SK-N-SH (cell line): ENCODE results near the gene SLC35A4. TPM values are rescaled to one million over a fixed set of nuclear protein-coding genes. Genes with fewer than 3 reads are reported as not detected.

Experiments used
- CTCF ChIA-PET: fragments of 300-600, 350-600 bp; formaldehyde crosslinking; extraction: SDS; loops from one replicate; lab custom pipeline; 2021; lab: Yijun Ruan, JAX
- POLR2A ChIA-PET: fragments of 350-600 bp; sonication (Branson Sonifier 250); formaldehyde crosslinking; extraction: SDS; loops from one replicate; lab custom pipeline; 2020; ENCODE audit warnings: antibody characterized with exemption, inconsistent platforms; lab: Yijun Ruan, JAX
- DNase-seq: peaks from one replicate; pipeline ENCODE4 v3.0.0; 2012
- H2AFZ ChIP-seq: fragments of 200-600 bp; sonication (generic); 2 replicates; pipeline ENCODE4 v1.8.1; 2016; ENCODE audit warnings: antibody characterized with exemption, mild to moderate bottlenecking, low read depth
- H3F3A ChIP-seq: fragments of 200-600 bp; sonication (generic); replicated peaks from 2 replicates; pipeline ENCODE3; 2016; ENCODE audit warnings: antibody characterized with exemption, mild to moderate bottlenecking; ENCODE audit not compliant: insufficient read depth
- H3K27ac ChIP-seq, 2 experiments: fragments of 200-500 bp in 1 of 2; fragments of 200-600 bp in 1 of 2; sonication (Bioruptor generic) in 1 of 2; sonication (generic), shearing (Covaris generic) in 1 of 2; 2 replicates each; pipeline versions ENCODE4 v1.5.1 to v1.6.1; 2014 to 2016; ENCODE audit warnings: low read depth in 2 of 2, inconsistent platforms in 1 of 2, low read length in 1 of 2, mild to moderate bottlenecking in 1 of 2, mixed read lengths in 1 of 2
- H3K27me3 ChIP-seq: fragments of 200-600 bp; sonication (generic), shearing (Covaris generic); 2 replicates; pipeline ENCODE4 v1.6.1; 2016; ENCODE audit warnings: mixed run types; ENCODE audit not compliant: insufficient read depth
- H3K36me3 ChIP-seq, 2 experiments: fragments of 200-500 bp in 1 of 2; fragments of 200-600 bp in 1 of 2; sonication (Bioruptor generic) in 1 of 2; sonication (generic) in 1 of 2; replicated peaks in 1 of 2; 2 replicates each; pipeline versions ENCODE3 to v1.5.1; 2014 to 2016; ENCODE audit warnings: low read length in 1 of 2, mild to moderate bottlenecking in 1 of 2; ENCODE audit not compliant: insufficient read depth in 2 of 2, control insufficient read depth in 1 of 2
- H3K4me1 ChIP-seq, 2 experiments: fragments of 200-500 bp in 1 of 2; fragments of 200-600 bp in 1 of 2; sonication (Bioruptor generic) in 1 of 2; sonication (generic), shearing (Covaris generic) in 1 of 2; 2 replicates each; pipeline versions ENCODE4 v1.5.1 to v1.6.1; 2014 to 2016; ENCODE audit warnings: low read depth in 1 of 2, low read length in 1 of 2, mixed run types in 1 of 2; ENCODE audit not compliant: insufficient read depth in 2 of 2, control insufficient read depth in 1 of 2
- H3K4me2 ChIP-seq: fragments of 200-600 bp; sonication (generic), shearing (Covaris generic); 2 replicates; pipeline ENCODE4 v1.6.1; 2017; ENCODE audit warnings: mixed run types
- H3K4me3 ChIP-seq, 2 experiments: fragments of 200-500 bp in 1 of 2; fragments of 200-600 bp in 1 of 2; sonication (Bioruptor generic) in 1 of 2; sonication (generic), shearing (Covaris generic) in 1 of 2; 2 replicates each; pipeline versions ENCODE4 v1.5.1 to v1.8.1; 2014 to 2016; ENCODE audit warnings: low read depth in 2 of 2, inconsistent platforms in 1 of 2, low read length in 1 of 2, mild to moderate bottlenecking in 1 of 2, mixed read lengths in 1 of 2, moderate library complexity in 1 of 2
- H3K79me2 ChIP-seq: fragments of 200-600 bp; sonication (generic); 2 replicates; pipeline ENCODE4 v1.8.1; 2017; ENCODE audit warnings: mild to moderate bottlenecking; ENCODE audit not compliant: insufficient read depth
- H3K9ac ChIP-seq: fragments of 200-600 bp; sonication (generic); 2 replicates; pipeline ENCODE4 v1.6.1; 2017; ENCODE audit warnings: mixed run types
- H3K9me2 ChIP-seq: fragments of 200-600 bp; sonication (generic); 2 replicates; pipeline ENCODE4 v1.6.1; 2017; ENCODE audit warnings: mixed run types
- H3K9me3 ChIP-seq: fragments of 200-600 bp; sonication (generic); 2 replicates; pipeline ENCODE4 v1.6.1; 2017; ENCODE audit warnings: mixed run types, mild to moderate bottlenecking, moderate library complexity
- H4K20me1 ChIP-seq: fragments of 200-600 bp; sonication (generic); 2 replicates; pipeline ENCODE4 v1.6.1; 2017; ENCODE audit warnings: mild to moderate bottlenecking, mixed run types; ENCODE audit not compliant: insufficient read depth
- CHD2 ChIP-seq: fragments of 150-350 bp; IDR thresholded peaks from 2 replicates; pipeline ENCODE4 v1.6.1; 2018; ENCODE audit warnings: low read length; ENCODE audit not compliant: partially characterized antibody
- ELF1 ChIP-seq: IDR thresholded peaks from 2 replicates; pipeline ENCODE4 v1.4.0; 2012
- EP300 ChIP-seq, 2 experiments: IDR thresholded peaks; 2 replicates each; pipeline versions ENCODE4 v1.4.0 to v1.6.1; 2012; ENCODE audit warnings: borderline replicate concordance in 1 of 2, low read depth in 1 of 2, low read length in 1 of 2
- EZH2phosphoT487 ChIP-seq: fragments of 200-600 bp; sonication (generic); IDR thresholded peaks from 2 replicates; pipeline ENCODE4 v1.6.1; 2017; ENCODE audit warnings: low read depth, mixed run types, mild to moderate bottlenecking, antibody characterized with exemption, moderate library complexity, borderline replicate concordance
- FOSL2 ChIP-seq: IDR thresholded peaks from 2 replicates; pipeline ENCODE4 v1.4.0; 2012; ENCODE audit warnings: low read depth, mild to moderate bottlenecking, moderate library complexity, borderline replicate concordance
- FOXM1 ChIP-seq: IDR thresholded peaks from 2 replicates; pipeline ENCODE4 v1.4.0; 2012; ENCODE audit warnings: low read depth, mild to moderate bottlenecking
- GABPA ChIP-seq: IDR thresholded peaks from 2 replicates; pipeline ENCODE4 v1.4.0; 2012; ENCODE audit warnings: low read depth, mild to moderate bottlenecking
- GATA2 ChIP-seq: sonication (generic); formaldehyde crosslinking; IDR thresholded peaks from 2 replicates; pipeline ENCODE4 v1.5.0; 2020; ENCODE audit warnings: mild to moderate bottlenecking, missing genetic modification reagents
- MEF2A ChIP-seq: IDR thresholded peaks from 2 replicates; pipeline ENCODE4 v1.4.0; 2012; ENCODE audit warnings: low read depth, borderline replicate concordance
- NRF1 ChIP-seq: IDR thresholded peaks from 2 replicates; pipeline ENCODE4 v1.6.1; 2012; ENCODE audit warnings: low read depth, mild to moderate bottlenecking, low read length
- POLR2AphosphoS5 ChIP-seq: IDR thresholded peaks from 2 replicates; pipeline ENCODE4 v1.6.1; 2012; ENCODE audit warnings: low read depth, low read length
- RAD21 ChIP-seq: IDR thresholded peaks from 2 replicates; pipeline ENCODE4 v1.6.1; 2012; ENCODE audit warnings: mild to moderate bottlenecking, low read length
- RCOR1 ChIP-seq: fragments of 150-350 bp; IDR thresholded peaks from 2 replicates; pipeline ENCODE4 v1.6.1; 2017; ENCODE audit warnings: antibody characterized with exemption, low read length
- RFX5 ChIP-seq: IDR thresholded peaks from 2 replicates; pipeline ENCODE4 v1.6.1; 2012; ENCODE audit warnings: mild to moderate bottlenecking, improper control_type of control experiment, low read length
- RXRA ChIP-seq: IDR thresholded peaks from 2 replicates; pipeline ENCODE4 v1.4.0; 2012; ENCODE audit warnings: low read depth, mild to moderate bottlenecking, borderline replicate concordance
- SMC3 ChIP-seq: IDR thresholded peaks from 2 replicates; pipeline ENCODE4 v1.6.1; 2012; ENCODE audit warnings: low read depth, low read length, improper control_type of control experiment
- TAF1 ChIP-seq: IDR thresholded peaks from 2 replicates; pipeline ENCODE4 v1.6.1; 2012; ENCODE audit warnings: low read depth, mild to moderate bottlenecking, low read length, moderate library complexity, borderline replicate concordance
- TCF12 ChIP-seq: IDR thresholded peaks from 2 replicates; pipeline ENCODE4 v1.4.0; 2012
- TEAD4 ChIP-seq: IDR thresholded peaks from 2 replicates; pipeline ENCODE4 v1.4.0; 2012; ENCODE audit warnings: mild to moderate bottlenecking, borderline replicate concordance; ENCODE audit not compliant: insufficient read depth
- YY1 ChIP-seq: IDR thresholded peaks from 2 replicates; pipeline ENCODE4 v1.4.0; 2012; ENCODE audit warnings: low read depth, mild to moderate bottlenecking
- WGBS: methylation state at CpG from one replicate; pipeline ENCODE4 v1.1.6; 2017; ENCODE audit warnings: low lambda C conversion rate; 5-methylcytosine and 5-hydroxymethylcytosine counted together
- polyA plus RNA-seq, 3 experiments: library from polyadenylated mRNA; depleted of rRNA; stranded (reverse); fragments of >200 nt; gene quantifications; 2 replicates each; pipeline ENCODE4 v1.2.3, GENCODE V29; 2012
- TF ChIP-seq, protein P1 (sequence below): fragments of 150-350 bp; IDR thresholded peaks from 2 replicates; pipeline ENCODE4 v1.6.1; 2016; ENCODE audit warnings: mild to moderate bottlenecking, low read depth, low read length
- TF ChIP-seq, protein P2 (sequence below): IDR thresholded peaks from 2 replicates; pipeline ENCODE4; 2012
- TF ChIP-seq, protein P3 (sequence below): IDR thresholded peaks from 2 replicates; pipeline ENCODE4 v1.4.0; 2012; ENCODE audit warnings: low read depth, borderline replicate concordance
- TF ChIP-seq, protein P4 (sequence below): IDR thresholded peaks from 2 replicates; pipeline ENCODE4 v1.4.0; 2012; ENCODE audit warnings: low read depth

Gene SLC35A4
- polyA plus RNA-seq, 1 of the 3 experiments (the other 2 are of a cell fraction): 56.2 TPM

DNA sequence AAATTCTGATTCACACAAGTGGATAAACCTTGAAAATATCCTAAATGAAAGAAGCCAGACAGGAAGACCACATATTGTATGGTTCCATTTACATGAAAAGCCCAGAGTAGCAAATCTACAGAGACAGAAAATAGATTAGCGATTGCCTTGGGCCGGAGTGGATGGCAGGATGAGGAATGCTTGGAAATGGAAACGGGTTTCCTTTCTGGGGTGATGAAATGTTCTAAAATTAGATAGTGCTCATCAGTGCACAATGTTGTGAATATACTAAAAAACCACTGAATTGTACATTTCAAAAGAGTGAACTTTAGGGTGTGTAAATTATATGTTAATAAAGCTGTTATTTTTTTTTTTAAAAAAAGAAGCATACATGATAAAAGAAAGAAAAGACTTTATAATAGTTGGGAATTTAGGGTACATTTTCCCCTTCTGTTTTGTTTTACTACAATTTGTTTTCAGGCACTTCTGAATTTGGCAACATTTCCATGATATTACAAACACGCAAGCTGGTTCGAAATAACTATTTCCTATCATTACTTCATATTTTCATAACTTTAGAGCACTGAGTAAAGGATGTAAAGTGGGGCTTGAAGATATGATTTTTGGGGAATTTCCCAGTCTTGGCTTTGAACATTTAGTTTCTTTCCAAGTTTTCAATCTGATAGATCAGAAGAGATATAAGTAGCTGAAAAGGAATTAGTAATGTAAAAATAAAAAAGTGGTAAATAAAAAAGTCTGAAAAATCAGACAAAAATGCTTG lies 23.9 kb downstream of the SLC35A4 start:
- Histone ChIP-seq H3K36me3 (no peaks in the 10 kb centered on the region), H3F3A (no peaks in the 10 kb centered on the region), H3K4me1 (no peaks in the 10 kb centered on the region), H3K9me2 (no peaks in the 10 kb centered on the region), H3K4me3 (no peak overlapping the region), H4K20me1 (no peaks in the 10 kb centered on the region), H3K4me2 (no peak overlapping the region), H3K27me3 (no peaks in the 10 kb centered on the region), H2AFZ (0 out of 2 replicates have a peak overlapping the region, but pooled peaks have one; percentile 8), H3K79me2 (no peaks in the 10 kb centered on the region), H3K9ac (no peak overlapping the region), H3K9me3 (no peaks in the 10 kb centered on the region), H3K27ac (no peak overlapping the region)
- WGBS: 75% methylated on average over 5 of the region's 5 CpGs
- no peak for TF ChIP-seq MEF2A
- no peak for TF ChIP-seq TAF1
- TF ChIP-seq RFX5: no peak
- TF ChIP-seq TCF12: no peak
- TF ChIP-seq, protein P1, sequence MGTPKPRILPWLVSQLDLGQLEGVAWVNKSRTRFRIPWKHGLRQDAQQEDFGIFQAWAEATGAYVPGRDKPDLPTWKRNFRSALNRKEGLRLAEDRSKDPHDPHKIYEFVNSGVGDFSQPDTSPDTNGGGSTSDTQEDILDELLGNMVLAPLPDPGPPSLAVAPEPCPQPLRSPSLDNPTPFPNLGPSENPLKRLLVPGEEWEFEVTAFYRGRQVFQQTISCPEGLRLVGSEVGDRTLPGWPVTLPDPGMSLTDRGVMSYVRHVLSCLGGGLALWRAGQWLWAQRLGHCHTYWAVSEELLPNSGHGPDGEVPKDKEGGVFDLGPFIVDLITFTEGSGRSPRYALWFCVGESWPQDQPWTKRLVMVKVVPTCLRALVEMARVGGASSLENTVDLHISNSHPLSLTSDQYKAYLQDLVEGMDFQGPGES: no peak
- TF ChIP-seq, protein P2, sequence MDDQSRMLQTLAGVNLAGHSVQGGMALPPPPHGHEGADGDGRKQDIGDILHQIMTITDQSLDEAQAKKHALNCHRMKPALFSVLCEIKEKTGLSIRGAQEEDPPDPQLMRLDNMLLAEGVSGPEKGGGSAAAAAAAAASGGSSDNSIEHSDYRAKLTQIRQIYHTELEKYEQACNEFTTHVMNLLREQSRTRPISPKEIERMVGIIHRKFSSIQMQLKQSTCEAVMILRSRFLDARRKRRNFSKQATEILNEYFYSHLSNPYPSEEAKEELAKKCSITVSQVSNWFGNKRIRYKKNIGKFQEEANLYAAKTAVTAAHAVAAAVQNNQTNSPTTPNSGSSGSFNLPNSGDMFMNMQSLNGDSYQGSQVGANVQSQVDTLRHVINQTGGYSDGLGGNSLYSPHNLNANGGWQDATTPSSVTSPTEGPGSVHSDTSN: no peak
- TF ChIP-seq FOXM1: no peak
- no peak for TF ChIP-seq RXRA
- no peak for TF ChIP-seq YY1
- no peak for TF ChIP-seq EZH2phosphoT487
- TF ChIP-seq TEAD4: no peak
- TF ChIP-seq, protein P3, sequence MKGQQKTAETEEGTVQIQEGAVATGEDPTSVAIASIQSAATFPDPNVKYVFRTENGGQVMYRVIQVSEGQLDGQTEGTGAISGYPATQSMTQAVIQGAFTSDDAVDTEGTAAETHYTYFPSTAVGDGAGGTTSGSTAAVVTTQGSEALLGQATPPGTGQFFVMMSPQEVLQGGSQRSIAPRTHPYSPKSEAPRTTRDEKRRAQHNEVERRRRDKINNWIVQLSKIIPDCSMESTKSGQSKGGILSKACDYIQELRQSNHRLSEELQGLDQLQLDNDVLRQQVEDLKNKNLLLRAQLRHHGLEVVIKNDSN: no peak
- no peak for TF ChIP-seq CHD2
- no peak for TF ChIP-seq EP300 (IDR thresholded peaks at IDR 0.05; ENCODE audit: borderline replicate concordance in 1 of 2, low read depth in 1 of 2, low read length in 1 of 2)
- ChIA-PET CTCF (interaction anchor here (0.5 kb wide), 1 partner anchor 987 kb away, joined by 3 read pairs; no protein-coding TSS in a partner anchor), POLR2A (interaction anchor here (1.2 kb wide), 1 partner anchor 60 kb away, joined by 3 read pairs; the partner anchor contains the start of gene IK)
- no peak for DNase-seq

DNA sequence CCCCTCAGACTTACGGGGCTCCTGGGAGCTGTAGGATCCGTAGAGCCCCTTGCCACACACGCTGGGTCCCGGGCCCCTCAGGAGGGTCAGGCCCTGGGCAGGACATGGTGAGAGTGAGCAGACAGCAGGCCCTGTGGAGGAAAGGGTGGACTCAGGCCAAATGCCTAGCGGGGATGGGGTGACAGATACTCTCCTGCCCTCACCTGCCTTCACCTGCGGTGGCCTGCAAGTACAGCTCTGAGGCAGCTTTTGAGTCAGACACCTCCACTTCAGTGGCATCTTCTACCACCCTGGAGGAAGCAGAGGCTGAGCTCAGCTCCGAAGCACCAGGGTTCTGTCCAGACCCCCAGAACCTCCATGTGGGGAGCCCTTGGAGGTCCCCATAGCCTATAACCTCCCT lies 26.2 kb downstream of the SLC35A4 start:
- no peak overlapping the region for H3K4me3 ChIP-seq
- H3K4me1 ChIP-seq: no peaks in the 10 kb centered on the region
- H3K9me2 ChIP-seq: no peaks in the 10 kb centered on the region
- H3K79me2 ChIP-seq: no peaks in the 10 kb centered on the region
- H3K27me3 ChIP-seq: no peaks in the 10 kb centered on the region
- H3K9ac ChIP-seq: no peak overlapping the region
- ChIA-PET POLR2A (no interaction called here), CTCF (no interaction called here)
- no peaks in the 10 kb centered on the region for H4K20me1 ChIP-seq
- H3F3A ChIP-seq: no peaks in the 10 kb centered on the region
- no peaks in the 10 kb centered on the region for H3K36me3 ChIP-seq
- 80% methylated on average over 1 of the region's 7 CpGs for WGBS
- H3K9me3 ChIP-seq: no peaks in the 10 kb centered on the region
- no peak overlapping the region for H3K4me2 ChIP-seq
- DNase-seq: no peak
- no peak overlapping the region for H2AFZ ChIP-seq
- H3K27ac ChIP-seq: no peak overlapping the region
- TF ChIP-seq RXRA: no peak
- TF ChIP-seq SMC3: no peak
- TF ChIP-seq GATA2 (CRISPR knock-in tag): no peak
- TF ChIP-seq RFX5: no peak
- no peak for TF ChIP-seq YY1
- no peak for TF ChIP-seq RCOR1
- TF ChIP-seq, protein P1: no peak
- no peak for TF ChIP-seq GABPA
- TF ChIP-seq NRF1: no peak
- no peak for TF ChIP-seq ELF1
- TF ChIP-seq, protein P4, sequence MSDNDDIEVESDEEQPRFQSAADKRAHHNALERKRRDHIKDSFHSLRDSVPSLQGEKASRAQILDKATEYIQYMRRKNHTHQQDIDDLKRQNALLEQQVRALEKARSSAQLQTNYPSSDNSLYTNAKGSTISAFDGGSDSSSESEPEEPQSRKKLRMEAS: no peak
- no peak for TF ChIP-seq POLR2AphosphoS5
- TF ChIP-seq, protein P3: no peak
- no peak for TF ChIP-seq RAD21
- no peak for TF ChIP-seq FOSL2
